HepG2 (cell line): ENCODE data around the gene SLC25A11. TPM values are rescaled to one million over a fixed set of nuclear protein-coding genes. Genes with fewer than 3 reads are reported as not detected.
A peak's percentile ranks its signal among the peaks of the same experiment; 100 is the strongest.

Experiments
- HMGXB4 ChIP-seq, 2 experiments: sonication (generic) in 1 of 2; formaldehyde crosslinking in 1 of 2; IDR thresholded peaks; 2 replicates each; pipeline versions ENCODE4 v1.4.0 to v1.6.1; 2018 to 2020; ENCODE audit warnings: missing genetic modification reagents in 2 of 2, borderline replicate concordance in 1 of 2, low read depth in 1 of 2, mild to moderate bottlenecking in 1 of 2, missing biosample characterization in 1 of 2
- HOMEZ ChIP-seq: IDR thresholded peaks from 2 replicates; pipeline ENCODE4 v1.6.1; 2016; ENCODE audit warnings: low read depth
- IRX3 ChIP-seq: sonication (generic); formaldehyde crosslinking; IDR thresholded peaks from 2 replicates; pipeline ENCODE4 v1.8.1; 2023; ENCODE audit warnings: mild to moderate bottlenecking, low read depth, missing genetic modification reagents, borderline replicate concordance
- KDM4B ChIP-seq: sonication (generic); formaldehyde crosslinking; IDR thresholded peaks from 2 replicates; pipeline ENCODE4 v1.4.0; 2020; ENCODE audit warnings: missing genetic modification reagents
- NFKBIZ ChIP-seq: IDR thresholded peaks from 2 replicates; pipeline ENCODE4 v1.6.1; 2018; ENCODE audit warnings: missing genetic modification reagents, missing compliant biosample characterization
- TFDP2 ChIP-seq: sonication (generic); formaldehyde crosslinking; IDR thresholded peaks from 2 replicates; pipeline ENCODE4 v1.4.0; 2020; ENCODE audit warnings: missing genetic modification reagents
- ZBTB10 ChIP-seq: sonication (generic); formaldehyde crosslinking; IDR thresholded peaks from 2 replicates; pipeline ENCODE4 v1.4.0; 2020; ENCODE audit warnings: missing genetic modification reagents, borderline replicate concordance
- ZKSCAN1 ChIP-seq: fragments of 150-350 bp; IDR thresholded peaks from 2 replicates; pipeline ENCODE4 v1.6.1; 2014; ENCODE audit warnings: low read length
- ZNF317 ChIP-seq: sonication (generic); formaldehyde crosslinking; IDR thresholded peaks from 2 replicates; pipeline ENCODE4 v1.5.0; 2020; ENCODE audit warnings: mild to moderate bottlenecking, missing genetic modification reagents
- ZNF34 ChIP-seq: sonication (generic); formaldehyde crosslinking; IDR thresholded peaks from 2 replicates; pipeline ENCODE4 v1.4.0; 2020; ENCODE audit warnings: mild to moderate bottlenecking, missing genetic modification reagents, borderline replicate concordance
- ZNF432 ChIP-seq: sonication (generic); formaldehyde crosslinking; IDR thresholded peaks from 2 replicates; pipeline ENCODE4 v1.5.0; 2020; ENCODE audit warnings: missing genetic modification reagents, mild to moderate bottlenecking, borderline replicate concordance
- ZNF484 ChIP-seq: sonication (generic); formaldehyde crosslinking; IDR thresholded peaks from 2 replicates; pipeline ENCODE4 v1.5.1; 2020; ENCODE audit warnings: mild to moderate bottlenecking, low read depth, missing genetic modification reagents, borderline replicate concordance
- ZNF546 ChIP-seq: sonication (generic); formaldehyde crosslinking; conservative IDR thresholded peaks from 2 replicates; pipeline ENCODE4 v1.8.1; 2023; ENCODE audit warnings: mild to moderate bottlenecking, missing genetic modification reagents
- ZNF577 ChIP-seq: sonication (generic); formaldehyde crosslinking; IDR thresholded peaks from 2 replicates; pipeline ENCODE4 v1.4.0; 2020; ENCODE audit warnings: mild to moderate bottlenecking, low read depth, missing genetic modification reagents, borderline replicate concordance
- polyA plus RNA-seq, 8 experiments: library from polyadenylated mRNA; depleted of rRNA in 3 of 8; stranded (reverse) in 7 of 8; unstranded in 1 of 8; fragments of >200 nt; fragmentation: Illumina TruSeq in 4 of 8; extraction: Trizol in 4 of 8; gene quantifications; 2 replicates each; pipeline versions ENCODE4 v1.2.1 to v1.2.3, GENCODE V29; 2011 to 2016; ENCODE audit warnings: low read depth in 4 of 8, missing spikeins in 1 of 8, mixed read lengths in 1 of 8; ENCODE audit not compliant: insufficient read depth in 1 of 8
- total RNA-seq, 5 experiments: library from RNA; depleted of rRNA; stranded (reverse); fragments of >200 nt; fragmentation: Illumina TruSeq; extraction: Trizol; gene quantifications; 2 replicates each; pipeline ENCODE4 v1.2.3, GENCODE V29; 2016; ENCODE audit warnings: low read depth in 1 of 5
- TF ChIP-seq, protein P1 (sequence below): sonication (generic); formaldehyde crosslinking; IDR thresholded peaks from 2 replicates; pipeline ENCODE4 v1.5.1; 2020; ENCODE audit warnings: mild to moderate bottlenecking, missing genetic modification reagents, moderate library complexity
- TF ChIP-seq, protein P2 (sequence below): sonication (generic); formaldehyde crosslinking; IDR thresholded peaks from 2 replicates; pipeline ENCODE4 v1.5.1; 2020; ENCODE audit warnings: missing genetic modification reagents, mild to moderate bottlenecking, borderline replicate concordance

Gene SLC25A11
- total and polyA plus RNA-seq, 2 of the 13 experiments (the other 11 are each of a cell fraction or from before 2014, with no cell fraction given), result 35.4 to 47.2 TPM

DNA sequence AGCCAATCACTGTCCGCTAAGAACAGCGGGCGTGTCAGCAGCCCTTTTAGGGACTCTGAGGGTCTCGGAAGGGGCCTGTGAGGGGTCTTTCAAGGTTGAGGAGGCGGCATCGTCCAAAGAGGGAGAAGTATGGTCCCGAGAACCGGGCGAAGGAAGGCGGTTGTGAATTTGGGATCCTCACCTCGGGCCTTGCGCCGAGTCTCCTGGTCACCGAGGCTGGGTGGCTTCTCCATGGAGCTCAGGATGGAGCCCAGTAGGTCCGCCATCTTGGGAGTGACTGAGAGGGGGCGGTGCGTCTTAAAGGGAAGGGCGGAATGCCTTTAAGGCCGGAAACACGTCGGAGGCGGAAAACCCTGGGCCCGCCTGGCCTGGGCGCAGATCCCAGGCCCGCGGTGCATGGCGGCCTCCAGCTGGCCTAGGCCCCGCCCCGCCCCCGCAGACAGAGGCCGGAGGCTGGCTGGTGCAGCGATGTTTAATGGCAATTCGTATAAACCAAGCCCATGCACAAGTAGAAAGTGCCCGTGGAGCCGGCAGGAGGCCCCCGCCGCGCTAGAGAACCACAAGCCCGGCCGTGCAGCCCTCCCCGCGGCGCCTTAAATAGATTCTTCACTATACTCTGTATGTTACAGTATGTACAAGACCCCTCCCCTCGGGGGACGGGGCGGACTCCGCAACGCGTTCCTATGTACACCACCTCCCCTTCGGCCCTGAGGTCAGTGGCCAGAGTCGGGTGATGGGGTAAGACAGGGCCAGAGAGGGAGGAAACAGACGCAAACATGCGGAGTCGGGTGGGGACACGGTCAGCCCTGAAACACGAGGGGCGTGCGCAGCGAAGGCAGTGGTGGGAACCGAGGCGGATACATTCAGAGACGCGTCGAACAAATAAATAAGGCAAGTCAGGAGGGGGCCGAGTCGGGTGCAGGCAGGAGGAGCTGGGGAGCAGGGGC, 28.0 kb upstream of the SLC25A11 start, which contains the start of gene SPAG7 (continued):
- no peak for TF ChIP-seq NFKBIZ (CRISPR knock-in tag)
- TF ChIP-seq, protein P1, sequence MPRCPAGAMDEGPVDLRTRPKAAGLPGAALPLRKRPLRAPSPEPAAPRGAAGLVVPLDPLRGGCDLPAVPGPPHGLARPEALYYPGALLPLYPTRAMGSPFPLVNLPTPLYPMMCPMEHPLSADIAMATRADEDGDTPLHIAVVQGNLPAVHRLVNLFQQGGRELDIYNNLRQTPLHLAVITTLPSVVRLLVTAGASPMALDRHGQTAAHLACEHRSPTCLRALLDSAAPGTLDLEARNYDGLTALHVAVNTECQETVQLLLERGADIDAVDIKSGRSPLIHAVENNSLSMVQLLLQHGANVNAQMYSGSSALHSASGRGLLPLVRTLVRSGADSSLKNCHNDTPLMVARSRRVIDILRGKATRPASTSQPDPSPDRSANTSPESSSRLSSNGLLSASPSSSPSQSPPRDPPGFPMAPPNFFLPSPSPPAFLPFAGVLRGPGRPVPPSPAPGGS (CRISPR knock-in tag), result no peak
- TF ChIP-seq TFDP2 (CRISPR knock-in tag), result peak; percentile 3; the same call in 1 of the 2 replicates
- no peak for TF ChIP-seq ZNF577 (CRISPR knock-in tag)
- TF ChIP-seq ZNF546 (CRISPR knock-in tag), result peak; percentile 86
- TF ChIP-seq, protein P2, sequence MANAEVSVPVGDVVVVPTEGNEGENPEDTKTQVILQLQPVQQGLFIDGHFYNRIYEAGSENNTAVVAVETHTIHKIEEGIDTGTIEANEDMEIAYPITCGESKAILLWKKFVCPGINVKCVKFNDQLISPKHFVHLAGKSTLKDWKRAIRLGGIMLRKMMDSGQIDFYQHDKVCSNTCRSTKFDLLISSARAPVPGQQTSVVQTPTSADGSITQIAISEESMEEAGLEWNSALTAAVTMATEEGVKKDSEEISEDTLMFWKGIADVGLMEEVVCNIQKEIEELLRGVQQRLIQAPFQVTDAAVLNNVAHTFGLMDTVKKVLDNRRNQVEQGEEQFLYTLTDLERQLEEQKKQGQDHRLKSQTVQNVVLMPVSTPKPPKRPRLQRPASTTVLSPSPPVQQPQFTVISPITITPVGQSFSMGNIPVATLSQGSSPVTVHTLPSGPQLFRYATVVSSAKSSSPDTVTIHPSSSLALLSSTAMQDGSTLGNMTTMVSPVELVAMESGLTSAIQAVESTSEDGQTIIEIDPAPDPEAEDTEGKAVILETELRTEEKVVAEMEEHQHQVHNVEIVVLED, result peak; percentile 74
- no peak for TF ChIP-seq ZNF317 (CRISPR knock-in tag)
- TF ChIP-seq HMGXB4 (CRISPR knock-in tag; IDR thresholded peaks at IDR 0.05; ENCODE audit: borderline replicate concordance in 1 of 2, low read depth in 1 of 2), result peak in 1 of 2 experiments; percentile 27; a peak in 2 of 4 replicates
- 0 out of 2 replicates have a peak, but pooled peaks have one; percentile 22 for TF ChIP-seq ZKSCAN1
- TF ChIP-seq ZNF34 (CRISPR knock-in tag), result 0 out of 2 replicates have a peak, but pooled peaks have one; percentile 27
- TF ChIP-seq ZBTB10 (CRISPR knock-in tag), result no peak
- no peak for TF ChIP-seq HOMEZ (CRISPR knock-in tag)
- no peak for TF ChIP-seq ZNF432 (CRISPR knock-in tag)
- TF ChIP-seq KDM4B (CRISPR knock-in tag), result no peak
- no peak for TF ChIP-seq ZNF484
- no peak for TF ChIP-seq IRX3 (CRISPR knock-in tag)
